ENCODE data around the gene CTNNB1.
A peak's percentile ranks its signal among the peaks of the same experiment; 100 is the strongest.

CTNNB1 gene

GRCh38 chr3:41202834-41203345, 3.6 kb downstream of the CTNNB1 start:
- TF ChIP-seq, protein P1, sequence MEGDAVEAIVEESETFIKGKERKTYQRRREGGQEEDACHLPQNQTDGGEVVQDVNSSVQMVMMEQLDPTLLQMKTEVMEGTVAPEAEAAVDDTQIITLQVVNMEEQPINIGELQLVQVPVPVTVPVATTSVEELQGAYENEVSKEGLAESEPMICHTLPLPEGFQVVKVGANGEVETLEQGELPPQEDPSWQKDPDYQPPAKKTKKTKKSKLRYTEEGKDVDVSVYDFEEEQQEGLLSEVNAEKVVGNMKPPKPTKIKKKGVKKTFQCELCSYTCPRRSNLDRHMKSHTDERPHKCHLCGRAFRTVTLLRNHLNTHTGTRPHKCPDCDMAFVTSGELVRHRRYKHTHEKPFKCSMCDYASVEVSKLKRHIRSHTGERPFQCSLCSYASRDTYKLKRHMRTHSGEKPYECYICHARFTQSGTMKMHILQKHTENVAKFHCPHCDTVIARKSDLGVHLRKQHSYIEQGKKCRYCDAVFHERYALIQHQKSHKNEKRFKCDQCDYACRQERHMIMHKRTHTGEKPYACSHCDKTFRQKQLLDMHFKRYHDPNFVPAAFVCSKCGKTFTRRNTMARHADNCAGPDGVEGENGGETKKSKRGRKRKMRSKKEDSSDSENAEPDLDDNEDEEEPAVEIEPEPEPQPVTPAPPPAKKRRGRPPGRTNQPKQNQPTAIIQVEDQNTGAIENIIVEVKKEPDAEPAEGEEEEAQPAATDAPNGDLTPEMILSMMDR (IDR thresholded peaks at IDR 0.05): no peak
- H3K4me1 ChIP-seq (ENCODE audit: control insufficient read depth in 1 of 2, insufficient read depth in 1 of 2, low read depth in 1 of 2, low read length in 1 of 2): peaks cover 61 to 70% of the 10 kb centered on the region in 2 experiments
- no peak overlapping the region for H3K4me3 ChIP-seq (ENCODE audit: low read depth in 1 of 2, low read length in 1 of 2)
- H3K9me3 ChIP-seq: no peaks in the 10 kb centered on the region
- no peaks in the 10 kb centered on the region for H3K36me3 ChIP-seq
- peak overlapping the region; percentile 10 for H3K27ac ChIP-seq
- peaks cover 3% of the 10 kb centered on the region for H3K27me3 ChIP-seq

GRCh38 chr3:41204369-41204768, 5.1 kb downstream of the CTNNB1 start:
- no peaks in the 10 kb centered on the region for H3K27me3 ChIP-seq
- no peaks in the 10 kb centered on the region for H3K36me3 ChIP-seq
- TF ChIP-seq, protein P1 (IDR thresholded peaks at IDR 0.05): no peak
- H3K4me1 ChIP-seq (ENCODE audit: control insufficient read depth in 1 of 2, insufficient read depth in 1 of 2, low read depth in 1 of 2, low read length in 1 of 2): peaks cover 71 to 80% of the 10 kb centered on the region in 2 experiments
- no peak overlapping the region for H3K4me3 ChIP-seq (ENCODE audit: low read depth in 1 of 2, low read length in 1 of 2)
- no peak overlapping the region for H3K27ac ChIP-seq
- H3K9me3 ChIP-seq: no peaks in the 10 kb centered on the region

- no peaks in the 10 kb centered on the region for H3K36me3 ChIP-seq
- peaks cover 67 to 75% of the 10 kb centered on the region in 2 experiments for H3K4me1 ChIP-seq (ENCODE audit: control insufficient read depth in 1 of 2, insufficient read depth in 1 of 2, low read depth in 1 of 2, low read length in 1 of 2)
- H3K27ac ChIP-seq: no peak overlapping the region
- TF ChIP-seq, protein P1 (IDR thresholded peaks at IDR 0.05): no peak
- H3K27me3 ChIP-seq: no peaks in the 10 kb centered on the region
- H3K9me3 ChIP-seq: no peaks in the 10 kb centered on the region
- H3K4me3 ChIP-seq (ENCODE audit: low read depth in 1 of 2, low read length in 1 of 2): no peak overlapping the region
Observed at GRCh38 chr3:41205591-41205990, 6.3 kb downstream of the CTNNB1 start.

DNA sequence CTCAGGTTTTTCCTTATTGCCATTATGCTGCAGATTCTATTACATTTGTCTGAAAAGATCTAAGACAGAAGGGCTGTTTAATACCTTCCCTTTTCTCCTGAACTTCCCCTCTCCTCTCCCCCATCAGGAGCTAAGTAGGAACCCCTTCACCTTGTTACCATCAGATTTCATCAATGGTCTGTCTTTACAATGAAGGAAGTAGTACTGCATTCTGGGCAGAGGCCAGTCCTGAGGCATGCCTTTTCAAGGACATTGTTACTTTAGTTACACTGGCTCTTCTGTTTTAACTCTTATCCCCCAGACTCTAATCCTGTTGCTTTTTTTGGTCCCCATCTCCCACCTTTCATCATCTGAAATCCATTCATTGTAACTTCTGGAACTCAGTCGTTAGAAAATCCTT, 8.1 kb downstream of the CTNNB1 start:
- TF ChIP-seq, protein P1 (IDR thresholded peaks at IDR 0.05): no peak
- peaks cover 49 to 57% of the 10 kb centered on the region in 2 experiments for H3K4me1 ChIP-seq (ENCODE audit: control insufficient read depth in 1 of 2, insufficient read depth in 1 of 2, low read depth in 1 of 2, low read length in 1 of 2)
- no peak overlapping the region for H3K4me3 ChIP-seq (ENCODE audit: low read depth in 1 of 2, low read length in 1 of 2)
- H3K9me3 ChIP-seq: no peaks in the 10 kb centered on the region
- peak overlapping the region; percentile 57 for H3K27ac ChIP-seq
- no peaks in the 10 kb centered on the region for H3K36me3 ChIP-seq
- no peaks in the 10 kb centered on the region for H3K27me3 ChIP-seq

- Histone ChIP-seq H3K4me3 (ENCODE audit: low read depth in 1 of 2, low read length in 1 of 2) (no peak overlapping the region), H3K4me1 (ENCODE audit: control insufficient read depth in 1 of 2, insufficient read depth in 1 of 2, low read depth in 1 of 2, low read length in 1 of 2) (peaks cover 36 to 46% of the 10 kb centered on the region in 2 experiments)
Observed at GRCh38 chr3:41208507-41209220, 9.4 kb downstream of the CTNNB1 start.

More at GRCh38 chr3:41208507-41209220, 9.4 kb downstream of the CTNNB1 start:
- Histone ChIP-seq H3K27ac (no peak overlapping the region), H3K9me3 (no peaks in the 10 kb centered on the region), H3K36me3 (no peaks in the 10 kb centered on the region), H3K27me3 (no peaks in the 10 kb centered on the region)
- TF ChIP-seq, protein P1 (IDR thresholded peaks at IDR 0.05): no peak

All from neutrophil (primary cell).